CD4-positive, alpha-beta T cell treated with Interleukin-10 for 1 hour (primary cell): ENCODE data around the gene DHODH.
"Not testable (repeated sequence)": the region's sequence is repeated elsewhere in the genome, so short reads cannot be mapped to it uniquely, and the experiment has no call there.

Source experiments
- DNase-seq: peaks from one replicate; pipeline ENCODE4 v3.0.0-alpha.2; 2020

DHODH gene

DNA sequence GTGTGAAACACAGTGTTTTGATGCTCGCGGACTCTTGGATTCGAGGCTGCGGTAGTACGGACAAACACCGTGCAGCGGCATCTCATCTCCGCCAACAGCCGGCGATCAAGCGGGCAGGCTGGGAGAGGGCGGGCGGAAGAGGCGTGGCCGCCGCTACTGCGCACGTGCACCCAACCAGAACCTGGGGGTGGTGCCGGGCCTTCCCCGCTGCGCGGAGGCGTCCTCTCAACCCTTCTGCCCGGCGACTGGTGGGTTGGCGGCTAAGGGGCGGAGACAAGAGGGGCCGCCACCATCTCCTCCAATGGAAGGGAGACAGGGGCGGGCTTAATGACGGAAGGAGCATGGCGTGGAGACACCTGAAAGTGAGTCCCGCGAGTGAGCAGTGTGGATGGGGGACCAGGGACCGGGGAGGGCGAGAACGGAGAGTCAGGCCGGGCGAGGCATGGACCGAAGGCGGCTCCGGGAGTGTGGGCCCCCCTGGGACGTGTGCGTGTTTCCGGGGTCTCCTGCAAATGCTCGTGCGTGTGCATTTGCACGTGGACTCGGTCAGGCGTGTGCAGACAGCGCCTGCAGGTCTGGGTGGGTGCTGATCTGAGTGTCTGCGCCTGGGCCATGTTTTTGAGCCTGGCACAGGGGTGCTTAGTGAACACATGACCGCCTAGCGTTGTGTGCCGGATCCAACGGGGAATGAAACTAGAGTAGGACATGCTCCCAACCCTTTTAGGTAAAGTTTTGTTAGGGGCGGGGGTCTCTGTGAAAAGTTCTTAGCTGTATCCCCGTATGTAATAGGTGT, at the start of gene DHODH:
TSS of gene DHODH (plus strand) at position 321 of the 793 bp plus-strand sequence. CDS start at position 342, 21 bp downstream.
- DNase-seq: peak; percentile 98

GRCh38 chr16:71961066-71962039, 47.2 kb upstream of the DHODH start:
- peak; percentile 82 for DNase-seq

DNA sequence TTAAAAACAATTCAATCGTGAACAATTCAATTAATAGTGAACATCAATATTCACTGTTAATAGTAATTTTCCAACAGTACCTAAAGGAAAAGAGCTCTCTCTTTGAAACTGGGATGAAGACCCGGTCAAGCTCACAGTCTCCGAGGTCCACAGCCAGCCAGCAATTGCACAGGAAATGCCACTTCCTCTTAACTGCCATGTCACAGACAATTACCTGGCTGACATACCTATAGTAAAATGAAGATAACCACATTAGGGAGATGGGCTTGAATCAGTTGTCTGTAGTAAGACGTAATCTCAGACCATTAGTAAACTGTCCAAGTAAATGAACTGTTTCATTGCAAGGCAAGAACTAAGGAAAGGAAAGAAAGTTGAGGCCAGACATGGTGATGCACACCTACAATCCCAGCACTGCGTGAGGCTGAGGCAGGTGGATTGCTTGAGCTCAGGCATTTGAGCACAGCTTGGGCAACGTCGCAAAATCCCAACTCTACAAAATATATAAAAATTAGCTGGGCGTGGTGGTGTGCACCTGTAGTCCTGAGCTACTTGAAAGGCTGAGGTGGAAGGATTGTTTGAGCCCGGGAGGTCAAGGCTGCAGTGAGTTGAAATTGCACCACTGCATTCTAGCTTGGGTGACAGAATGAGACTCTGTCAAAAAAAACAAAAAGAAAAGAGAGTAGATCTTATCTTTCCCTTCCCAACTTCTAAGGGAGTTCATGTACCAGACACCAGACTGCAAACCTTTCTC, 45.2 kb upstream of the DHODH start:
- DNase-seq: no peak

- DNase-seq: no peak
Measured at GRCh38 chr16:71965223-71965622, 43.3 kb upstream of the DHODH start.

DNA sequence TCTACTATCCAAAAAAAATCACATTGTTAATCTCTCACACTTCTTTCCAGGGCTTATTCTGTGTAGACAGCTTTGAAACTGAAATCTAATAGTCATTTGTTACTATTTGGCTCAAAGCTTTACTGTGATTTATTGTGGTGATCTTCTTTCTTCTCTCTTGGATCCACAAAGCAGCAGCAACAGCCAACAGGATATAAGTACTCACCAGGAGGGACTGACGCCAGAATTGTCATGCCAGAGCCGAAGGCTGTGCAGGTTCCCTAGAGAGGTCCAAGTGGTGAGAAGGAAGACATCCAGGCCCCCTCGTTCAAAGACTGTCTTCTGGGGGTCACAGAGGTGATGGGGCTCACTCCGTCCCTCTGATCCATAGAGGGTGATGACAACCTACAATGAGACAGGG, 41.6 kb upstream of the DHODH start:
- DNase-seq: no peak

DNA sequence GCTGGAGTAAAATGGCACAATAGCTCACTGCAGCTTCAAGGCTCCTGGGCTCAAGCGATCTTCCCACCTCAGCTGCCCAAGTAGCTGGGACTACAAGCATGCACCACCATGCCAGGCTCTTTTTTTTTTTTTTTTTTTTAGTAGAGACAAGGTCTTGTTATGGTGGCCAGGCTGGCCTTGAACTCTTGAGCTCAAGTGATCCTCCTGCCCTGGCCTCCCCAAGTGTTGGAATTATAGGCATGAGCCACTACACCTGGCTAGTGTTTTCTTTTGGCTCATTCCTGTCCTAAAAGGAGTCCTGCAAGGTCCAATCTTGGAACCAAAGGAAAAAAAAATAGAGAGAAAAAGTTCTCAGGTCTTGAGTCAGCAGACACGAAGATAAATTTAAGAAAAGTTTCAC, 39.2 kb upstream of the DHODH start:
- no peak for DNase-seq

DNA sequence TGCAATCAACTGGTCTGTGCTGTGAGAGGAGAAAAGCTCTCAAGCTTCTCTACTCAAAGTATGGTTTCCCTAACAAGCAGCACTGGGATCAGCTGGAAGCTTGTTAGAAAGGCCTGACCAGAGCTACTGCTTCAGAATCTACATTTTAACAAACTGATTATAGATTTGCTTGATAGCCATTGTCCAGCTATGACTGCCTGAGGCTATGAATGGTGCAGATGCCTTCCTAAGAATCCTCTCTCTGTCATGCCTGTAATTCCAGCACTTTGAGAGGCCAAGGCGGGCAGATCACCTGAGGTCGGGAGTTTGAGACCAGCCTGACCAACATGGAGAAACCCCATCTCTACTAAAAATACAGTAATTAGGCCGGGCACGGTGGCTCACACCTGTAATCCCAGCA, 37.0 kb upstream of the DHODH start:
- no peak for DNase-seq

DNA sequence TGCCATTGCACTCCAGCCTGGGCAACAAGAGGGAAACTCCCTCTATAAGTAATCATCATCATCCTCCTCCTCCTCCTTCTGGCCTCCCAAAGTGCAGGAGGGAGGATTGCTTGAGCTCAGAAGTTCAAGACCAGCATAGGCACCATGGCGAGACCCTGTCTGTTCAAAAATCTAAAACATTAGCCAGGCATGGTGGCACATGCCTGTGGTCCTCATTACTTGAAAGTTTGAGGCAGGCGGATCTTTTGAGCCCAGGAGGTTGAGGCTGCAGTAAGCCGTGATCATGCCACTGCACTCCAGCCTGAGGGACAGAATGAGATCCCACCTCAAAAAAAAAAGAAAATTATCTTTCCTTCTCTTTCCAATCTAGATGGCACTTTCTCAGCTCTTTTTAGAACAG, 36.2 kb upstream of the DHODH start:
- DNase-seq: no peak

DNA sequence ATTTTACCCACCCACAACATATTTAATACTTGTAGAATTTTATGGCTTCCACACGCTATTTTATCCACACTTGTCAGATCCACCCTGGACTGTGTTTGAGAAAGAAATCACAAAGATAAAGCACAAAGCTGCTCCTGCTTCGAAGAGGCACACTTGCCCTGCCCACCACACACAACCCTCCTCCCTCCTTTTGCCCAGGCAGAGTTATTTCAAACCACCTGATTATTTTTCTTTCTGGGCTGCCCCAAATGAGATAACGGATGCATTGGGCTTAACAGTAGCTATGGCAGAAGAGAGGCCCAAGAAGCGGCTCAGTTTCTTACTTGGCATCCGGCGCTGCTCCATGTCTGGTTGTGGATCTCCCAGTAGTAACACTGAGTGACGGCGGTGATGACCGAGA, 35.5 kb upstream of the DHODH start:
- no peak for DNase-seq

GRCh38 chr16:71974068-71974818, 34.3 kb upstream of the DHODH start:
- DNase-seq: no peak

- no peak for DNase-seq
Measured at GRCh38 chr16:71985262-71985974, 23.1 kb upstream of the DHODH start.

GRCh38 chr16:71986131-71986530, 22.4 kb upstream of the DHODH start:
- DNase-seq: no peak

GRCh38 chr16:71995038-71995437, 13.5 kb upstream of the DHODH start:
- no peak for DNase-seq

DNA sequence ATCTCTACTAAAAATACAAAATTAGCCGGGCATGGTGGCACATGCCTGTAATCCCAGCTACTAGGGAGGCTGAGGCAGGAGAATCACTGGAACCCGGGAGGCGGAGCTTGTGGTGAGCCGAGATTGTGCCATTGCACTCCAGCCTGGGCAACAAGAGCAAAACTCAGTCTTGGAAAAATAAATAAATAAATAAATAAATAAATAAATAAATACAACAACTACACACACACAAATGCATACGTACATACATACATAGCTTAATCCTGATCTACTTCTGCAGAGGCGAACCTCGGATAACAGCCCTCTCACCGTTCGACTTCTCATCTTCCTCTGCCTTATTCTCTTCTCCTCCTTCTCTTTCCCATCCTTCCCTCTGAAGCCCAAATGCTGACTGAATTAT, 11.0 kb upstream of the DHODH start:
- not testable (repeated sequence) for DNase-seq

- DNase-seq: no peak
Measured at GRCh38 chr16:72001180-72001874, 7.2 kb upstream of the DHODH start.

DNA sequence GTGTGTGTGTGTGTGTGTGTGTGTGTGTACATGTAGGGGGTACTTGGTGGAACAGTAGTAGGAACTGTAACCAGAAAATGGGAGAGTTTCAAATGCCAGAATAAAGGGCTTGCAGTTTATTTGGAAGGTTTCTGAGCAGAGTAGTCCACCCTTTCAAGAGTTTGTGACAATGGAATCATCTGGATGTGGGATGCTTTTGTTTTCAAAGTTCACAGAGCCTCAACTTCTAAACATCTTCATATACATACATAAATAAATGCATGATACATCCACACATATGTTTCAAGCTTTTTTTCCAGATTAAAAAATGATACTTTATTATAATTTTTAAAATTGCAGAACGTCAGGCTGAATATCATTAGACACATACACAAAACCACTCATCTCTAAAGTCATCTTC, 5.9 kb upstream of the DHODH start:
- no peak for DNase-seq

DNA sequence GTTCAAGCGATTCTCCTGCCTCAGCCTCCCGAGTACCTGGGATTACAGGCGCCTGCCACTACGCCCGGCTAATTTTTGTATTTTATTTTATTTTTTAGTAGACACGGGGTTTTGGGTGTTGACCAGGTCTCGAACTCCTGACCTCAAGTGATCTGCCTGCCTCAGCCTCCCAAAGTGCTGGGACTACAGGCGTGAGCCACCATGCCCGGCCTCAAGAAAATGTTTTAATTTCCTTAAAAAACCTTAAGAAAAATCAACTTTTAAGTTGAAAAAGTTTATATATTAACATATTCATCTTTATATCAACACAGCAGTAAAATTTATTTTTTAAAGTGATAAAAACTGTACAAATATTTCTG, 500 bp upstream of the DHODH start:
- DNase-seq: not testable (repeated sequence)

DNA sequence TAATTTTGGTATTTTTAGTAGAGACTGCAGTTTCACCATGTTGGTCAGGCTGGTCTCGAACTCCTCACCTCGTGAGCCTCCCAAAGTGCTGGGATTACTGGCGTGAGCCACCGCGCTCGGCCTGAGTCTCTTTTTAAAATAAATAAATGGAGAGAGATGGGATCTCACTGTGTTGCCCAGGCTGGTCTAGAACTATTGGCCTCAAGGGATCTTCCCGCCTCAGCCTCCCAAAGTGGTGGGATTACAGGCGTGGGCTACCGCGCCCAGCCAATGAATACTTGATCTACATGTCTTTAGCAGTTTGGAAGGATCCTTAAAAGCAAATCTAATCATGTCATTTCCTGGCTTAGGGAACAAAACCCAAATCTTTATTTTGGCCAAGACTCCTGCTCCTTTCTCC, 1.2 kb downstream of the DHODH start:
- DNase-seq: no peak

GRCh38 chr16:72012607-72013006, 4.1 kb downstream of the DHODH start:
- no peak for DNase-seq

DNA sequence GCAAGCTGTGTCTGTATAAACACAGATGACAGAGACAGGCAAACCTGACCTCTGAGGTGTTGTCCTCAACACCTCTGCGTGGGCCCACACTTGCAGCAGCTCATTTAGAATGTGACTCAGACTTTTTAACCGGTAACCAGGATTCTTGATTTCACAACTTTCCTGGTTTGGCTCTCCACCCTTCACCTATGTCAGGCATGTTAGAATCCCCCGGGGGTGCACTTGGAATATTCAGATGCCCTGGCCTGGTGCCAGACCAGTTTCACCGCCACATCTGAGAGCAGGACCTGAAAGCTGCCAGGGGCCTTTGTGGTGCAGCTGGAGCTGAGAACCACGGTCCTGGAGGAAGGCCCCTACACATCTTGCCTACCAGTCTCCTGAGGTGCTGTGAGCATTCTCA, 4.8 kb downstream of the DHODH start:
- no peak for DNase-seq
